ENCODE measurements around the gene PCMTD2. TPM values are rescaled to one million over a fixed set of nuclear protein-coding genes. Genes with fewer than 3 reads are reported as not detected.

The PCMTD2 gene
- total and polyA plus RNA-seq, 2 of the 8 experiments (the other 6 are each of a cell fraction or from before 2014, with no cell fraction given) = 21.4 to 55.1 TPM

DNA sequence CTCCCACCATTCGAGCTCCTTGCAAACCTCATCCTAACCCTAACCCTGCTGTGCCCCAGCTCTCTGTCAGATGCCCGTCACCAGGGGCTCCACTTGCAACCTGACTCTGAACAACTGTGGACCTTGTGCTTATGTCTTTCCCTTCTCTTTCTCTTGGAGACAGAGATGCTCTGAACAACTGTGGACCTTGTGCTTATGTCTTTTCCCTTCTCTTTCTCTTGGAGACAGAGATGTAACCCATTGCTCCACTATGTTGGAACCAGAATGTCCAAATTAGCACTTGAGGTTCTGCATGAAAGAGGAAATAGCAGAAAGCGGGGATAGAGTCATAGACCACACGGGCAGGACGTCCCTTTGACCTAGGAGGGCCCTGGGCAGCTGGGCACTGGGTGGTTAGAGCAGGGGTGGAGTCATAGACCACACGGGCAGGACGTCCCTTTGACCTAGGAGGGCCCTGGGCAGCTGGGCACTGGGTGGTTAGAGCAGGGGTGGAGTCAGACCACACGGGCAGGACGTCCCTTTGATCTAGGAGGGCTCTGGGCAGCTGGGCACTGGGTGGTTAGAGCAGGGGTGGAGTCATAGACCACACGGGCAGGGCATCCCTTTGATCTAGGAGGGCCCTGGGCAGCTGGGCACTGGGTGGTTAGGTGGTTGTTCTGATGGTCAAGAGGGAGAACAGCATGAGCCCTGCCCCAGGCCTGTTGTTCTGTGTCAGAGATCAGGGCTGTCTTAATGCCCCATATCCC, 22.2 kb downstream of the PCMTD2 start:
- TF ChIP-seq RBBP5 (IDR thresholded peaks at IDR 0.05; ENCODE audit: borderline replicate concordance, low read depth, low read length) (no peak), KDM1A (IDR thresholded peaks at IDR 0.05; ENCODE audit: borderline replicate concordance, low read length) (no peak), SRF (IDR thresholded peaks at IDR 0.05; ENCODE audit: low read depth, low read length) (no peak), SP2 (IDR thresholded peaks at IDR 0.05; ENCODE audit: low read length) (no peak), POLR2AphosphoS5 (IDR thresholded peaks at IDR 0.05; ENCODE audit: low read depth, low read length) (no peak), BCL11A (IDR thresholded peaks at IDR 0.05; ENCODE audit: low read depth in 2 of 2, low read length in 2 of 2) (no peak), SAP30 (IDR thresholded peaks at IDR 0.05; ENCODE audit: insufficient read depth, insufficient replicate concordance, low read length) (no peak), CBX5 (IDR thresholded peaks at IDR 0.05; ENCODE audit: low read depth, low read length) (no peak), RXRA (IDR thresholded peaks at IDR 0.05; ENCODE audit: insufficient read depth, low read depth, low read length) (no peak), NANOG (IDR thresholded peaks at IDR 0.05; ENCODE audit: insufficient read depth, low read depth, low read length, poor library complexity, severe bottlenecking) (no peak), TEAD4 (IDR thresholded peaks at IDR 0.05; ENCODE audit: low read depth, low read length) (no peak)
- Histone ChIP-seq H3K23ac (ENCODE audit: insufficient read length) (no peak overlapping the region), H4K8ac (ENCODE audit: extremely low read depth, insufficient read depth, low read length) (no peak overlapping the region), H2BK15ac (ENCODE audit: low read length) (no peak overlapping the region), H4K20me1 (replicated peaks in 1 of 2; ENCODE audit: control insufficient read depth in 1 of 2, insufficient read depth in 2 of 2, low read length in 2 of 2) (no peaks in the 10 kb centered on the region), H2BK12ac (ENCODE audit: low read depth, low read length) (no peak overlapping the region), H3K4me1 (replicated peaks in 1 of 4; ENCODE audit: control insufficient read depth in 3 of 4, insufficient read depth in 4 of 4, low read length in 3 of 4) (no peaks in the 10 kb centered on the region), H3K14ac (ENCODE audit: insufficient read length) (no peak overlapping the region), H3K79me1 (ENCODE audit: low read depth, low read length) (no peaks in the 10 kb centered on the region), H4K5ac (ENCODE audit: insufficient read length, low read depth, low read length) (no peak overlapping the region), H2BK20ac (ENCODE audit: low read length) (no peak overlapping the region), H3K9ac (replicated peaks in 1 of 4; ENCODE audit: extremely low read depth in 1 of 4, low read depth in 3 of 4, low read length in 3 of 4) (no peak overlapping the region), H3K4ac (replicated peaks; ENCODE audit: insufficient read length, low read depth, low read length) (no peak overlapping the region), H3K56ac (replicated peaks; ENCODE audit: insufficient read length, low read depth, low read length) (no peak overlapping the region), H2AK5ac (ENCODE audit: low read depth, low read length) (no peak overlapping the region), H2BK120ac (replicated peaks; ENCODE audit: low read depth, low read length) (no peak overlapping the region), H3K27me3 (replicated peaks in 1 of 4; ENCODE audit: control insufficient read depth in 3 of 4, extremely low read depth in 1 of 4, insufficient read depth in 3 of 4, low read length in 3 of 4) (no peaks in the 10 kb centered on the region), H3K27ac (ENCODE audit: low read depth, low read length) (no peak overlapping the region), H2AFZ (ENCODE audit: low read length) (no peak overlapping the region), H3K23me2 (ENCODE audit: low read depth, low read length) (no peaks in the 10 kb centered on the region), H3K9me3 (ENCODE audit: insufficient read depth in 2 of 2, low read depth in 1 of 2, low read length in 1 of 2) (peaks cover 13 to 33% of the 10 kb centered on the region in 2 experiments), H3K4me3 (ENCODE audit: extremely low read depth in 1 of 4, insufficient read depth in 2 of 4, low read depth in 3 of 4, low read length in 4 of 4) (no peak overlapping the region), H4K91ac (replicated peaks; ENCODE audit: insufficient read length, low read length) (no peak overlapping the region), H3K4me2 (ENCODE audit: insufficient read depth in 1 of 2, low read depth in 2 of 2, low read length in 2 of 2) (no peak overlapping the region), H3K18ac (ENCODE audit: extremely low read depth, low read length) (no peak overlapping the region), H2BK5ac (ENCODE audit: low read depth, low read length) (no peak overlapping the region), H3K36me3 (ENCODE audit: control insufficient read depth in 2 of 4, insufficient read depth in 4 of 4, low read length in 3 of 4) (peaks cover 0 to 6% (median 0%) of the 10 kb centered on the region in 4 experiments; a peak in 3 of 8 replicates), H3K79me2 (ENCODE audit: control insufficient read depth in 1 of 2, insufficient read depth in 2 of 2, low read length in 2 of 2) (no peaks in the 10 kb centered on the region)
- FAIRE-seq (no peak), DNase-seq (ENCODE audit: low read depth in 1 of 2, low spot score in 2 of 2) (no peak)
- ChIA-PET POLR2A (ENCODE audit: partially characterized antibody) (no interaction called here), CTCF (ENCODE audit: partially characterized antibody) (no interaction called here)
- WGBS, 2 experiments (ENCODE audit: extremely low coverage in 1 of 2, insufficient coverage in 1 of 2, insufficient read length in 1 of 2, insufficient replicate concordance in 2 of 2, low coverage in 1 of 2, low lambda C conversion rate in 2 of 2, missing lambda C conversion rate in 1 of 2) = 89% methylated on average over 10 of the region's 10 CpGs; no CpG with 5 or more reads in 1 of the 2 experiments
